OCI-LY7 (cell line): ENCODE data around the gene AHCYL1. TPM values are rescaled to one million over a fixed set of nuclear protein-coding genes. Genes with fewer than 3 reads are reported as not detected.

Source experiments
- BruUV-seq: library from RNA; stranded (reverse); fragments of 400-500 nt; replicated peaks from 2 replicates; lab custom pipeline; 2021; lab: Mats Ljungman, UMichigan
- CTCF ChIA-PET: fragments of 300-600 bp; sonication (Branson Sonifier 250); formaldehyde crosslinking; loops from one replicate; lab custom pipeline; 2022; ENCODE audit warnings: antibody characterized with exemption; ENCODE audit not compliant: unreplicated experiment; lab: Charles Lee
- POLR2A ChIA-PET: fragments of 300-600 bp; sonication (Branson Sonifier 250); formaldehyde crosslinking; loops from one replicate; lab custom pipeline; 2022; ENCODE audit warnings: antibody characterized with exemption; lab: Charles Lee
- DNase-seq: peaks from one replicate; pipeline ENCODE4 v3.0.0-alpha.2; 2015; ENCODE audit warnings: low spot score
- H2AFZ ChIP-seq: fragments of 200-600 bp; sonication (generic), shearing (Covaris generic); 2 replicates; pipeline ENCODE4 v1.6.1; 2014; ENCODE audit warnings: mild to moderate bottlenecking, antibody characterized with exemption, low read length, moderate library complexity
- H3K27ac ChIP-seq: fragments of 200-600 bp; sonication (generic); 2 replicates; pipeline ENCODE4 v1.5.1; 2014; ENCODE audit warnings: mixed run types, low read depth, mild to moderate bottlenecking, moderate library complexity, low read length, inconsistent platforms; ENCODE audit not compliant: poor library complexity, severe bottlenecking
- H3K36me3 ChIP-seq: fragments of 200-600 bp; sonication (generic); 2 replicates; pipeline ENCODE4 v1.6.1; 2014; ENCODE audit warnings: mild to moderate bottlenecking, antibody characterized with exemption, low read length, moderate library complexity, mixed read lengths; ENCODE audit not compliant: insufficient read depth
- H3K4me1 ChIP-seq: fragments of 200-600 bp; sonication (generic); 2 replicates; pipeline ENCODE4 v1.5.1; 2014; ENCODE audit warnings: mild to moderate bottlenecking, low read length; ENCODE audit not compliant: insufficient read depth, poor library complexity, severe bottlenecking
- H3K4me2 ChIP-seq: fragments of 200-600 bp; sonication (generic); 2 replicates; pipeline ENCODE4 v1.6.1; 2014; ENCODE audit warnings: mild to moderate bottlenecking, low read length
- H3K4me3 ChIP-seq: fragments of 200-600 bp; sonication (generic); 2 replicates; pipeline ENCODE4 v1.5.1; 2014; ENCODE audit warnings: mild to moderate bottlenecking, low read depth, low read length; ENCODE audit not compliant: poor library complexity, severe bottlenecking
- H3K79me2 ChIP-seq: fragments of 200-600 bp; sonication (generic); 2 replicates; pipeline ENCODE4 v1.6.1; 2016; ENCODE audit warnings: low read depth, mild to moderate bottlenecking, low read length, moderate library complexity, mixed read lengths; ENCODE audit not compliant: insufficient read depth
- H3K9me2 ChIP-seq: fragments of 200-600 bp; sonication (generic); 2 replicates; pipeline ENCODE4 v1.6.1; 2016; ENCODE audit warnings: mild to moderate bottlenecking, low read length, mixed read lengths; ENCODE audit not compliant: insufficient read depth
- H3K9me3 ChIP-seq: fragments of 200-600 bp; sonication (generic); 2 replicates; pipeline ENCODE4 v1.6.1; 2014; ENCODE audit warnings: mild to moderate bottlenecking, mixed run types, low read length, mixed read lengths
- H4K20me1 ChIP-seq: fragments of 200-600 bp; sonication (generic); 2 replicates; pipeline ENCODE4 v1.6.1; 2014; ENCODE audit warnings: mild to moderate bottlenecking, antibody characterized with exemption, low read length, moderate library complexity, mixed read lengths; ENCODE audit not compliant: insufficient read depth
- EZH2phosphoT487 ChIP-seq: fragments of 200-600 bp; sonication (generic); IDR thresholded peaks from 2 replicates; pipeline ENCODE4 v1.6.1; 2018; ENCODE audit warnings: low read depth, borderline replicate concordance, mild to moderate bottlenecking, mixed run types, antibody characterized with exemption, low read length, moderate library complexity, mixed read lengths
- intact Hi-C: fragments of 100-400 bp; cut with micrococcal nuclease; formaldehyde crosslinking; loops from one replicate; pipeline ENCODE4 v1.10.0; 2022; ENCODE audit not compliant: unreplicated experiment
- total RNA-seq, 2 experiments: library from RNA; depleted of rRNA in 1 of 2; stranded (reverse); fragments of >200 nt in 1 of 2; shearing (Covaris generic) in 1 of 2; gene quantifications; 2 replicates each; pipeline ENCODE4 v1.2.3, GENCODE V29; 2014 to 2022
- TF ChIP-seq, protein P1 (sequence below): fragments of 200-600 bp; sonication (generic); conservative IDR thresholded peaks from 2 replicates; pipeline ENCODE4 v1.5.1; 2014; ENCODE audit warnings: mild to moderate bottlenecking, antibody characterized with exemption, low read length, moderate library complexity, mixed read lengths

AHCYL1 gene
- total RNA-seq, 2 experiments from 2014 or later = 20.5 to 45.5 TPM

DNA sequence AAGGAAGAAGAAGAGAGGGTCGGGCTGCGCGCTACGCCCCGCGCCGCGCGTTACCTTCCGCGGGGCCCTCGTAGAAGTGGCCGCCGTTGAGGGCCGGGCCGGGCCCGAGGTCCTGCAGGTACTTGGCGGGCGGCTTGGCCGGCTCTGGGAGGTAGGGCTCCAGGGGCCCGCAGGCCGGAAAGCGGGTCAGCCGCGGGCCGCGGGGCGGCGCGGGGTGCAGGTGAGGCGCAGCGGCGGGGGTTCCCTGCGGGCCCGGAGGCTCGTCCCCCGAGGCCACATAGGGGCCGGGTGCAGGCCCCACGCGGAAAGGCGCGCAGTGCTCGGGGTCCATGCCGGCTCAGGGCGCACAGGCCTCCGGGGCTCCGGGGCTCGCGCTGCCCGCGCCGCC, 85.7 kb downstream of the AHCYL1 start:
- DNase-seq = no peak
- Histone ChIP-seq H3K27ac (no peak overlapping the region), H4K20me1 (no peaks in the 10 kb centered on the region), H3K4me2 (no peak overlapping the region), H3K79me2 (no peaks in the 10 kb centered on the region), H3K36me3 (no peaks in the 10 kb centered on the region), H3K4me1 (no peaks in the 10 kb centered on the region), H3K4me3 (no peak overlapping the region), H2AFZ (no peak overlapping the region), H3K9me3 (no peaks in the 10 kb centered on the region), H3K9me2 (no peaks in the 10 kb centered on the region)
- no TSS peak for BruUV-seq
- intact Hi-C loops = no loop called here
- ChIA-PET CTCF (no interaction called here), POLR2A (no interaction called here)
- TF ChIP-seq, protein P1, sequence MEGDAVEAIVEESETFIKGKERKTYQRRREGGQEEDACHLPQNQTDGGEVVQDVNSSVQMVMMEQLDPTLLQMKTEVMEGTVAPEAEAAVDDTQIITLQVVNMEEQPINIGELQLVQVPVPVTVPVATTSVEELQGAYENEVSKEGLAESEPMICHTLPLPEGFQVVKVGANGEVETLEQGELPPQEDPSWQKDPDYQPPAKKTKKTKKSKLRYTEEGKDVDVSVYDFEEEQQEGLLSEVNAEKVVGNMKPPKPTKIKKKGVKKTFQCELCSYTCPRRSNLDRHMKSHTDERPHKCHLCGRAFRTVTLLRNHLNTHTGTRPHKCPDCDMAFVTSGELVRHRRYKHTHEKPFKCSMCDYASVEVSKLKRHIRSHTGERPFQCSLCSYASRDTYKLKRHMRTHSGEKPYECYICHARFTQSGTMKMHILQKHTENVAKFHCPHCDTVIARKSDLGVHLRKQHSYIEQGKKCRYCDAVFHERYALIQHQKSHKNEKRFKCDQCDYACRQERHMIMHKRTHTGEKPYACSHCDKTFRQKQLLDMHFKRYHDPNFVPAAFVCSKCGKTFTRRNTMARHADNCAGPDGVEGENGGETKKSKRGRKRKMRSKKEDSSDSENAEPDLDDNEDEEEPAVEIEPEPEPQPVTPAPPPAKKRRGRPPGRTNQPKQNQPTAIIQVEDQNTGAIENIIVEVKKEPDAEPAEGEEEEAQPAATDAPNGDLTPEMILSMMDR = no peak
- TF ChIP-seq EZH2phosphoT487 = no peak

DNA sequence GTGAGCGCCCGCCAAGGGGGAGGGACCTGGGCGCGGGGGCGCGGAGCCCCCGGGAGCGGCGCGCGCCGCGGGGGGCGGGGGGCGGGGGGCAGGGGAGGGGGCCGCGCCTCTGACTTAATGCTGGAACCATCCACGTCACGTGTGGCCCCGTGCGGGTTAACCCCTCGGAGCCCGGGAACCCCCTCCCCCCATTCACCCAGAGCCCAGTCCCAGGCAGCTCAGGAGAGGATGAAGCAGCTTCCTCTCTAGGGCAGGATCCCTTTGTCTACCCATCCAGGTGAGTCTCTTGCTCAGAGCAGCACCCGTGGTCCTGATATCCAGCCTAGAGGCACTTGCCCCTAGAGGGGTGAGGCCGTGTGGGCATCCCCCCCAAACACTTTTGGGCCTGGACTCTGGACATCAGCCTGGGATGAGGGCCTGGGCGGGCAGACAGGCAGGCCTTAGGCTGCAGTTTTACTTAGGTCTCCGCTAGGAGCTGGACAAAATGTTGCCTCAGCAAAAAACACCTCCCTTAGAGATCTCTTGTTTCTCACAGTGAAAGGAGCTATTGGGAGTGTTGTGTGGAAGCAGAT, 86.2 kb downstream of the AHCYL1 start, which contains the start of gene ALX3:
Gene ALX3 (minus strand): TSS at position 2 of the 572 bp plus-strand sequence. CDS start 60 bp downstream, outside the sequence.
- H3K4me3 ChIP-seq = no peak within 1 kb of the TSS
- H3K4me1 ChIP-seq = no peaks in the 10 kb centered on the region
- TF ChIP-seq, protein P1 = no peak
- no peak for TF ChIP-seq EZH2phosphoT487
- no peaks in the 10 kb centered on the region for H3K36me3 ChIP-seq
- H3K4me2 ChIP-seq = no peak within 1 kb of the TSS
- H3K27ac ChIP-seq = no peak within 1 kb of the TSS
- H3K9me3 ChIP-seq = no peaks in the 10 kb centered on the region
- ChIA-PET CTCF (interaction anchor here (0.9 kb wide), 1 partner anchor 17 kb away, joined by 3 read pairs; no protein-coding TSS in a partner anchor), POLR2A (no interaction called here)
- H2AFZ ChIP-seq = no peak within 1 kb of the TSS
- no peaks in the 10 kb centered on the region for H3K79me2 ChIP-seq
- no TSS peak for BruUV-seq
- no peaks in the 10 kb centered on the region for H3K9me2 ChIP-seq
- no peaks in the 10 kb centered on the region for H4K20me1 ChIP-seq
- intact Hi-C loops = no loop called here
- no peak for DNase-seq

Other genes starting within 250 kb of the AHCYL1 start
- gene GSTM3, start 243.7 kb upstream of the AHCYL1 start, total RNA-seq (2014; rRNA removed; shearing (Covaris generic)) = not detected in 2 replicates
- not detected in 2 replicates for gene GSTM3, start 243.7 kb upstream of the AHCYL1 start, total RNA-seq (2022)
- gene EPS8L3, start 220.8 kb upstream of the AHCYL1 start, total RNA-seq (2014; rRNA removed; shearing (Covaris generic)) = not detected in 2 replicates
- not detected in 2 replicates for gene EPS8L3, start 220.8 kb upstream of the AHCYL1 start, total RNA-seq (2022)
- not detected in 2 replicates for gene CSF1, start 73.9 kb upstream of the AHCYL1 start, total RNA-seq (2014; rRNA removed; shearing (Covaris generic))
- not detected in 2 replicates for gene CSF1, start 73.9 kb upstream of the AHCYL1 start, total RNA-seq (2022)
- gene STRIP1, start 49.9 kb downstream of the AHCYL1 start, total RNA-seq (2014; rRNA removed; shearing (Covaris generic)) = 33.1 and 45.5 TPM in 2 replicates
- 42.2 and 43.7 TPM in 2 replicates for gene STRIP1, start 49.9 kb downstream of the AHCYL1 start, total RNA-seq (2022)
- not detected in 2 replicates for gene ALX3, start 85.9 kb downstream of the AHCYL1 start, total RNA-seq (2014; rRNA removed; shearing (Covaris generic))
- not detected in 2 replicates for gene ALX3, start 85.9 kb downstream of the AHCYL1 start, total RNA-seq (2022)
- gene UBL4B, start 127.7 kb downstream of the AHCYL1 start, total RNA-seq (2014; rRNA removed; shearing (Covaris generic)) = 0.41 TPM in 1 of 2 replicates, not detected in the other
- gene UBL4B, start 127.7 kb downstream of the AHCYL1 start, total RNA-seq (2022) = not detected in 2 replicates
- gene SLC6A17, start 165.7 kb downstream of the AHCYL1 start, total RNA-seq (2014; rRNA removed; shearing (Covaris generic)) = not detected in 2 replicates
- gene SLC6A17, start 165.7 kb downstream of the AHCYL1 start, total RNA-seq (2022) = not detected in 2 replicates
- gene KCNC4, start 225.5 kb downstream of the AHCYL1 start, total RNA-seq (2014; rRNA removed; shearing (Covaris generic)) = 3.9 and 5.6 TPM in 2 replicates
- 17.8 and 18.5 TPM in 2 replicates for gene KCNC4, start 225.5 kb downstream of the AHCYL1 start, total RNA-seq (2022)